Left ventricle myocardium inferior (tissue), 1 donor: Measurements from ENCODE around the gene ECE1. TPM values are rescaled to one million over a fixed set of nuclear protein-coding genes. Genes with fewer than 3 reads are reported as not detected.

Source experiments
- DNase-seq: peaks from one replicate; pipeline ENCODE4 v3.0.0-alpha.2; 2020
- H3K27ac ChIP-seq: fragments of 200-600 bp; replicated peaks from 2 replicates; pipeline ENCODE4 v1.8.0; 2021
- H3K27me3 ChIP-seq: fragments of 200-600 bp; 2 replicates; pipeline ENCODE4 v1.8.0; 2021; ENCODE audit warnings: low read depth
- H3K36me3 ChIP-seq: fragments of 200-600 bp; 2 replicates; pipeline ENCODE4 v1.8.0; 2021
- H3K4me1 ChIP-seq: fragments of 200-600 bp; 2 replicates; pipeline ENCODE4 v1.8.0; 2021
- H3K4me3 ChIP-seq: fragments of 200-600 bp; 2 replicates; pipeline ENCODE4 v1.8.0; 2021; ENCODE audit warnings: mild to moderate bottlenecking, moderate library complexity
- H3K9me3 ChIP-seq: fragments of 200-600 bp; replicated peaks from 2 replicates; pipeline ENCODE4 v1.8.0; 2021
- intact Hi-C: fragments of 100-400 bp; cut with micrococcal nuclease; formaldehyde crosslinking; loops from one replicate; pipeline ENCODE4 v1.11.0; 2022
- total RNA-seq: library from RNA; stranded (reverse); fragmentation: NEBNext Ultra II Directional; extraction: Animal tissue kit (Norgen Biotek cat#: 25700); gene quantifications from one replicate; pipeline ENCODE4 v1.2.1, GENCODE V29; 2021
- TF ChIP-seq, protein P1 (sequence below): fragments of 200-600 bp; IDR thresholded peaks from 2 replicates; pipeline ENCODE4 v1.8.0; 2021; ENCODE audit warnings: antibody characterized with exemption, mild to moderate bottlenecking, borderline replicate concordance
- donor health status: DM: no; HTN: yes; CAD: no; lungs with severe emphysema.

The ECE1 gene
- total RNA-seq, 1 donor from 2014 or later, result 54.7 TPM

DNA sequence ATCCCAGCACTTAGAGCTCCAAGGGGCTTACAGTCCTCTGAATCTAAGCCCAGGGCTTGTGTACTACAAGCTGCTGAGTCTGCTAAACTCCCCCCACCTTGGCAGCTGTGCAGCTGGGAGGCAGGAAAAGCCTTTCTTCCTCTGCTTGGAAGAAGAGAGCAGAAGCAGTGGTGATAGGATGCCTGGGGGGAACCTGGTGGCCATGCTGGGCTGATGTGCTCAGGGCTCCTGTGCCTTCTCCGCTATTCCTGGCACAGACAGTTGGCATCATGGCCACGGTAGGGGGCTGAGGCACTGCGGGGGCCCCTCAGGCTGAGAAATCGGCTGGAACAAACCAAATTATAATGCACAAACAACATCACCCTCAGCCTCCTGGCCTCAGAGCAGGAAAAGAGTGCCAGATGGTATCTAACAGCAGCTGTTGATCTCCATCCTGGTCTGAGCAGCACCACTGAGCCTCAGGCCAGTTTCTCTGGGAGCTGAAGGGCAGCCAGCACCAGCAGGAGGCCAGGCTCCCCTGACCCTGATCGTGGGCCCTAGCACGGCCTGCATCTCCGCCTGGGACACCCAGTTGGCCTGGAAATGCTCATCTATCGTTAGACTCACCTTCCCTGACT lies 35.8 kb downstream of the ECE1 start:
- Histone ChIP-seq H3K36me3 (peaks cover 66% of the 10 kb centered on the region), H3K9me3 (no peaks in the 10 kb centered on the region), H3K27me3 (no peaks in the 10 kb centered on the region), H3K27ac (peak overlapping the region; percentile 64), H3K4me3 (no peak overlapping the region), H3K4me1 (peaks cover 41% of the 10 kb centered on the region)
- TF ChIP-seq, protein P1, sequence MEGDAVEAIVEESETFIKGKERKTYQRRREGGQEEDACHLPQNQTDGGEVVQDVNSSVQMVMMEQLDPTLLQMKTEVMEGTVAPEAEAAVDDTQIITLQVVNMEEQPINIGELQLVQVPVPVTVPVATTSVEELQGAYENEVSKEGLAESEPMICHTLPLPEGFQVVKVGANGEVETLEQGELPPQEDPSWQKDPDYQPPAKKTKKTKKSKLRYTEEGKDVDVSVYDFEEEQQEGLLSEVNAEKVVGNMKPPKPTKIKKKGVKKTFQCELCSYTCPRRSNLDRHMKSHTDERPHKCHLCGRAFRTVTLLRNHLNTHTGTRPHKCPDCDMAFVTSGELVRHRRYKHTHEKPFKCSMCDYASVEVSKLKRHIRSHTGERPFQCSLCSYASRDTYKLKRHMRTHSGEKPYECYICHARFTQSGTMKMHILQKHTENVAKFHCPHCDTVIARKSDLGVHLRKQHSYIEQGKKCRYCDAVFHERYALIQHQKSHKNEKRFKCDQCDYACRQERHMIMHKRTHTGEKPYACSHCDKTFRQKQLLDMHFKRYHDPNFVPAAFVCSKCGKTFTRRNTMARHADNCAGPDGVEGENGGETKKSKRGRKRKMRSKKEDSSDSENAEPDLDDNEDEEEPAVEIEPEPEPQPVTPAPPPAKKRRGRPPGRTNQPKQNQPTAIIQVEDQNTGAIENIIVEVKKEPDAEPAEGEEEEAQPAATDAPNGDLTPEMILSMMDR, result no peak
- intact Hi-C loops, result no loop called here
- peak; percentile 65 for DNase-seq

DNA sequence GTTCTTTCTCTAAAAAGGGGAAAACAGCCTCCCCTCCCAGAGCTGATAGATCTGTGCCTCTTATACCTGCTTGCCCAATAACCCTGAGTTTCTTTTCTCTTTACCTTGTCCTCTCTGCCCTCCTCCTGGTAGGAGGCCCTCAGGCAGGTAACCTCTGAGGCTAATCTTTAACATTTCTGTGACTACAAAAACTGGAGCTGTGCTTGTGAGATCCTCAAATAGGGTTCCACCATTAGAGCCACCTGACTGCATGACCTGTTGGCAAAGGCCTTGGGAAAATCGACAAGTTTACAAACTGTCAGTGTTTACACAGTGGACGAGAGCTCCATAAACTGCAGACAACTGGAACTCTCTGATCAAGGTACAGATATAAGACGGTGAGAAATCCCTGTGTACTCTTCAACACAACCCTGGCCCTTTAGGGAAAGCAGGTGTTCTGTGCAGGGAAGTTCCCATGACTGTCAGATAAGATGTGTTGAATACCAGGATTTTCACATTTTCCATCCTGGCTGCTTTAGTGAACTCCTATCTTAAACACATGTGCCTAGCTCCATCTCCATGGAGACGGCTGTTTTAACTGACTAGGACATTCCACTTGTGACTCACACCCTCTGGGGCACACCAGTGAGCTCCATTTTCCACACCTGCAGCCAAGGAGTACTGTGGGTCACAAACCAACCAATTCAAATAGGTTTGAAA lies 38.3 kb downstream of the ECE1 start:
- peak overlapping the region; percentile 57 for H3K27ac ChIP-seq
- no peak overlapping the region for H3K4me3 ChIP-seq
- peaks cover 64% of the 10 kb centered on the region for H3K36me3 ChIP-seq
- peaks cover 39% of the 10 kb centered on the region for H3K4me1 ChIP-seq
- H3K9me3 ChIP-seq, result no peaks in the 10 kb centered on the region
- H3K27me3 ChIP-seq, result no peaks in the 10 kb centered on the region
- intact Hi-C loops, result no loop called here
- DNase-seq, result no peak
- TF ChIP-seq, protein P1, result no peak

DNA sequence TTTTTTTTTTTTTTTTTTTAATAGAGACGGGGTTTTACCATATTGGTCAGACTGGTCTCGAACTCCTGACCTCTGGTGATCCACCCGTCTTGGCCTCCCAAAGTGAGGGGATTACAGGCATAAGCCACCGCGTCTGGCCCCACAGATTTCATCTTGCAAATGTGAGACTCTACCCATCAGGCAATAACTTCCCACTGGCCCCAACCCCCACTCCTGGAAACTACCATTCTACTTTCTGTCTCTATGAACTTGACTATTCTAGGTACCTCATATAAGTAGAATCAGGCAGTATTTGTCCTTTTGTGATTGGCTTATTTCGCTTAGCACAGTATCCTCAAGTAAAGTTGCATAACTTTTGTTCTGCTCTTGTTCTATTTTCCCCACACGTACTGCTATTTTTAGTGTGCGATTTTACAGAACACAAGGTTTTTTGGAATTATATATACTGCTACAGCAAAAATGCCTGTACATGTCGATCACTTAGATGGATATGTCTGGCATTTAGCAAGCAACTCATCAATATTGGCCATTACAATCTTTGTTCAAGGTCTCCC lies 40.2 kb downstream of the ECE1 start:
- TF ChIP-seq, protein P1, result no peak
- intact Hi-C loops, result no loop called here
- H3K36me3 ChIP-seq, result peaks cover 67% of the 10 kb centered on the region
- peaks cover 31% of the 10 kb centered on the region for H3K4me1 ChIP-seq
- H3K27me3 ChIP-seq, result no peaks in the 10 kb centered on the region
- H3K9me3 ChIP-seq, result no peaks in the 10 kb centered on the region
- no peak overlapping the region for H3K27ac ChIP-seq
- H3K4me3 ChIP-seq, result no peak overlapping the region
- DNase-seq, result no peak

DNA sequence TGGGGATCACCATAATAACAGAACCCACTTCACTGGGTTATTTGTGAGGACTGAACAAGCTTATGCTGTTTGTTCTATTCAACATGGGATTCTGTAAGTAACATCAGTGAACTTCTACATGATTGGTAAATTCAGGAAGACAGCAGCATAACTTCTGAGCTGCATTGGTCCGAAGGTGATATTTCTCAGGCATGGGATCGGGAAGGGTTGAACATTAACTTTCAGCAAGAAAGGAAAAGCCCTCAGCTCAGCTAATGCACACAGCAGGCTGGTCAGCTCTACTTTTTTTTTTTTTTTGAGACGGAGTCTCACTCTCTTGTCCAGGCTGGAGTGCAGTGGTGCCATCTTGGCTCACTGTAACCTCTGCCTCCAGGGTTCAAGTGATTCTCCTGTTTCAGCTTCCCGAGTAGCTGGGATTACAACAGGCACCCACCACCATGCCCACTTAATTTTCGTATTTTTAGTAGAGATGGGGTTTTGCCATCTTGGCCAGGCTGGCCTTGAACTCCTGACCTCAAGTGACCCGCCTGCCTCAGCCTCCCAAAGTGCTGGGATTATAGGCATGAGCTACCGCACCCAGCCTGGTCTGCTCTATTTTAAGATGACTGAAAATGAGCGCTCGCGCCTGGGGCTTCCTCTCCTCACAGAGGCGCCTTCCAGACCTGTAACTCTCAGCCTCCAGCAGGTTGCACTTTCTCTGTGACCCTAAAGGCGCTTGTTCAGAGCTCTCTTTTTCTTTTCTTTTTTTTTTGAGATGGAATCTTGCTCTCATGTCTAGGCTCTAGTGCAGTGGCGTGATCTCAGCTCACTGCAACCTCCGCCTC lies 42.2 kb downstream of the ECE1 start:
- Histone ChIP-seq H3K27me3 (no peaks in the 10 kb centered on the region), H3K9me3 (no peaks in the 10 kb centered on the region), H3K4me3 (no peak overlapping the region), H3K36me3 (peaks cover 82% of the 10 kb centered on the region), H3K4me1 (peaks cover 15% of the 10 kb centered on the region), H3K27ac (no peak overlapping the region)
- intact Hi-C loops, result no loop called here
- TF ChIP-seq, protein P1, result no peak
- DNase-seq, result no peak

DNA sequence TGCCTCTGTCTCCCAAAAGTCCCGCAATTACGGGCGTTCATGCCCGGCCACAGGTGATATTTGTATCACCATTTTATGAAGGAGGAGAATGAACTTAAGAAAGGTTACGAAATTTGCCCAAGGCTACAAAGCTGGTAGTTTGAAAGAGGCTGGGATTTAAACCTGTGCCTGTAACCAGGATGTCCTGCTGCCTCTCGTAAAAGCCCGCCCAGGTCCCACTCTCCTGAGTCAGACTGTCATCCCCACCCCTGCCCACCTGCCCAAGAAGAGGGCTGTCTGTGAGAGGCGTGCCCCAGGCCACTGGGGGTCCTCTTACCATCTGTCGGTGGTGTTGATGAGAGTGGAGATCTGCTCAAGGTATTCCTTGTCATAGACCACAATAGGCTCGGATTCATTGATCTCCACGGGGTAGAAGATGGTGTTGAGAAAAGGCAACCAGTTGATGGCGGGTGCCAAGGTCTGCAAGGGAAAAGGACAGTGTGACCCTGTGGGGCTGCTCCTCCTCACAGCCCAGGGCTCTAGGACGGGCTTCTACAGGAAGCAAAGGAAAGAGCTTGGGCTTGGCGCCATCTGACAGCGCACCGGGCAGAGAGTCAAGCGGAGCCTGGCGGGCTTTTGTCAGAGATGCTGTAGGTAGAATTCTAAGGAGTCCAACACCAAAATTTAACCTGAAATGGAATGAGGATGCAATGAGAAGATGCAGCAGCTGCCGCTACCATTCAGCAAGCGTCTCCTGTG lies 43.2 kb downstream of the ECE1 start:
- H3K27ac ChIP-seq, result no peak overlapping the region
- H3K27me3 ChIP-seq, result no peaks in the 10 kb centered on the region
- H3K9me3 ChIP-seq, result no peaks in the 10 kb centered on the region
- H3K4me3 ChIP-seq, result no peak overlapping the region
- intact Hi-C loops, result no loop called here
- peaks cover 91% of the 10 kb centered on the region for H3K36me3 ChIP-seq
- DNase-seq, result no peak
- TF ChIP-seq, protein P1, result no peak
- H3K4me1 ChIP-seq, result peaks cover 8% of the 10 kb centered on the region
